Fibroblast of skin of left biceps (primary cell): ENCODE results near the gene MBIP.
A peak's percentile ranks its signal among the peaks of the same experiment; 100 is the strongest.

Experiments used
- DNase-seq, 2 experiments: peaks; one replicate each; pipeline ENCODE4 v3.0.0-alpha.2; 2013; ENCODE audit warnings: low read depth in 2 of 2

MBIP gene

DNA sequence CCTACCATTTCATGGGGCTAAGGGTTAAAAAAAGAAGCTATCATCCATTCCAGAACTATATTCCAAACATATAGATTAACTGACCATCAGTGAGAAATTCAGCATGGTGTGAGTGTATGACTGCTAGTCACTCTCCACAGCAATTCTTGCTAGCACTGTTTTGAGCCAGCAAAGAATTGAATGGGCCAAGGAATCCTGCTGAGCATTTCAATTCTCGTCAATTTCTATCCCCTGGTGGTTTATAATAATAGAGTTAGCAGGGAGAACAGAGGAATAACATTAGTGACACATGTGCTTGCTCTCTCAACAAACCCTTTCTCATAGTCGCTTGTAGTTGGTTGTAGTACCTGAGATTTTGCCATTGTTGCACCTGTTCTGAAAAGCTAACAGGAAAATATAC, 7.2 kb downstream of the MBIP start:
- DNase-seq = no peak

DNA sequence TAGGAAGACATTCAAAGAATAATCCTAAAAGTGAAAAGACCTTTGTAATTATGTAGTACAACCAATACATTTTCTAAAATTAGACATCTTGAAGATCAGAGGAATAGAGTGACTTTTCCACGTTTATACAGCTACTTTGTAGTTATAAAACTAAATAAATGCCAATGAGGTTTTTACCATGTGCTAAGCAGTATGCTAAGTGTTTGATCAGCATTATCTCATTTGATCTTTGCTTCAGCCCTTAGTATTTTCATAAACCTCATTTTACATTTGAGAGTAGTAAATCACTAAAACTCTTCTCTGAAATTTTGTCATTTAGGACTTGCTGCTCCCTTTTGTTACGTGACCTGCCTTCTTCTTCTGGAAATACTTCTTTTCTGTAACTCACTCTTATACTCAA, 13.6 kb downstream of the MBIP start:
- no peak for DNase-seq

- no peak for DNase-seq
Observed at GRCh38 chr14:36304895-36305294, 15.5 kb downstream of the MBIP start.

DNA sequence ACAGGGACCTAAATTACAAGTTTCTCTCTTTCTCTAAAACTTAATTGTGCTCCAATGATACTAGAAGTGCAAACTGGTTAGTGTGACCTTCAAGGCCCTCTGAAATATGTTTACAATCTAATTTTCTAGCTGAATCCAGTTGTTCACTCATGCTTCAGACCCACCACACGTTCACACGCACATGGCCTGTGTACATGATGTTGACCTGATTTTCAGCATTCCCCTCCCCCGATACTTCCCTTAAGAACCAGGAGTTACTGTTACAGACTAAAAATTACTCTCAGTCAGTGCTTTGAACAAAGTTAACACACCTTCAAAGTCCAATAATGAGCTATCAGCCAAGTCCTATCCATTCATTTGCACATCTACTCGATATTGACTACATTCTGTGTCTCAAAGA, 16.5 kb downstream of the MBIP start:
- no peak for DNase-seq

DNA sequence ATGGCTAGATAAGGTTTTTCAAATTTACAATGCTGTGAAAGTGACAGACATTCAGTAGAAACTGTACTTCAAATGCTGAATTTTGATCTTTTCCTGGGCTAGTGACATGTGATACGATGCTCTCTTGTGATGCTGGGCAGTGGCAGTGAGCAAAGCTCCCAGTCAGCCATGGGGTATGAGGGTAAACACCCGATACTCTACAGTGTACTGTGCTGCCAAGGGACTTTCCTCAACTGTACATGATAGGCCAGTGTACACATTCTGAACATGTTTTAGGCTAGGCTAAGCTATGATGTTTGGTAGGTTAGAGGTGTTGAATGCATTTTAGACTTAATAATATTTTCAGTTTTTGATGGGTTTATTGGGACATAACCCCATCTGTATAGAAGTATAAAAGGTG, 17.6 kb downstream of the MBIP start:
- DNase-seq = no peak

DNA sequence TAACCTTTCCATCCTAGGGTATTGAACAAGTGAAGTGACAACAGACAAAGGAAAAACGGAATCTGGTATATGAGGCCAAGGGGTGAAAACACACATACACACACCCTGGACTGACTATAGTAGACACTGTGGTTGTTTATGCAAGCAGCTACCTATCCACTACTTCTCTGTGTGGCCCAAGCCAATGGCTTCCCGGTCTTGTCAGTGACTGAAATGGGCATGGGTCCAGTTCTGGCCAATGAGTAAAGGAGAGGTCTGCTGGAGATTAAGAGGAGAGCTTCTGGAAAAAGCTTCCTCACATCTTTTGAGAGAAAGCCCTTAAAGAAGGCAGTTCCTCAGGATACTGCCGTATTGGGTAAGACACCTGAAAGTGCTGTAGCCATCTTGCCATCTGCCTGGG, 19.3 kb downstream of the MBIP start:
- no peak for DNase-seq

DNA sequence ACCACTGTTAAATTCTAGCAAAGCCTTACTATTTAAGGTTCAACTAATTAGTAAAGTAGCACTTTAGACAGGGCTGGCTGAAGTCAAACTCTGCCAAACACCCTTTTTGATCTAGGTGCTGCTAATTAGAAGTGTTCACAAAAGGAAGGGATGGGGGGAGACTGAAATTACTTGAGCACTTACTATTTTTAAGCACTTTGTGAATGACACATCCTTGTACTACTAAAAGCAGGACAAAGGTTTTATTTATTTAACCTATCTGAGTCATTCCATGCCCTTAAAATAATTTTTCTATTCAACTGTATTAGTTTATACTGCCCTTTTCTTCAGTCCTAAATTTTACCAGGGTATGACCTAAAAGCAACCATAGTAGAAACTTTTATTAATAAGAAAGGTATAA, 20.1 kb downstream of the MBIP start:
- DNase-seq = no peak

GRCh38 chr14:36295642-36296627, 24.5 kb downstream of the MBIP start:
- no peak for DNase-seq

DNA sequence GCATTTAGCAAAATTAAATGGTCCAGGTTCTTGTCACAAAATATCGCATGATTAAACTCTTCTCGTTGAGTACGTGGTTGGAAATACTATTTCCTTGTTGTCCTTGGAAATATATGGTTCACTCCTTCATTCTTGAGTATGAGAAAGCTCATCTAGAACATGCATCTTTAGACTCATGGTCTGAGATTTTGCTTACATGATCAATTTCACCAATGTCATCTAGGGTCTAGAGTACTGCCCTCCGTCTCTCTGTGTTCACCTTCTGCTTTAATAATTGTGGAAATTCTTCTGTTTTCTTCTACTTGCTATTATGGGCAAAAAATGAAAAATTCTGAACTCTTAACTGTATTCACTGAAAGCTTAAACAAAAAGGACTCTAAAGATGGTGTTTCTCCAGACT, 25.9 kb downstream of the MBIP start:
- no peak for DNase-seq

- DNase-seq = peak; percentile 36 to 40
Observed at GRCh38 chr14:36293824-36294223, 26.6 kb downstream of the MBIP start.

DNA sequence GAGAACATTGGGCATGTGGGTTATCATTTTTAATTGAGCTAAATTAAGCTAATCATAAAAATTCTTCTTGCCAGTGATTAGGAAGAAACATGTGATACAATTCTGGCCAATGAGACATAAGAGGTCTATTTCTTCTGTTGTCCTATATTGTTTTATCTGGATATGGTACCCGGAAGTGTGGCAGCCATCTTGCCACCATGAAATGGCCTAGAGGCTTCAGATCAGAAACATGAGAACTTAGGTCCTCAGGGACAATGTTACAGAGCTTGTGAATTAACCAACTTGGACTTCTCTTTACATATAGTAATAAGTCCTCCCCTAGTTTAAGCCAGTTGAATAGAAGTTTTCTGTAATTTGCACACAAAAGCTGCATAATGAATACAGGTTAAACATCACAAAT, 30.5 kb downstream of the MBIP start:
- no peak for DNase-seq

- no peak for DNase-seq
Observed at GRCh38 chr14:36288496-36288895, 31.9 kb downstream of the MBIP start.

DNA sequence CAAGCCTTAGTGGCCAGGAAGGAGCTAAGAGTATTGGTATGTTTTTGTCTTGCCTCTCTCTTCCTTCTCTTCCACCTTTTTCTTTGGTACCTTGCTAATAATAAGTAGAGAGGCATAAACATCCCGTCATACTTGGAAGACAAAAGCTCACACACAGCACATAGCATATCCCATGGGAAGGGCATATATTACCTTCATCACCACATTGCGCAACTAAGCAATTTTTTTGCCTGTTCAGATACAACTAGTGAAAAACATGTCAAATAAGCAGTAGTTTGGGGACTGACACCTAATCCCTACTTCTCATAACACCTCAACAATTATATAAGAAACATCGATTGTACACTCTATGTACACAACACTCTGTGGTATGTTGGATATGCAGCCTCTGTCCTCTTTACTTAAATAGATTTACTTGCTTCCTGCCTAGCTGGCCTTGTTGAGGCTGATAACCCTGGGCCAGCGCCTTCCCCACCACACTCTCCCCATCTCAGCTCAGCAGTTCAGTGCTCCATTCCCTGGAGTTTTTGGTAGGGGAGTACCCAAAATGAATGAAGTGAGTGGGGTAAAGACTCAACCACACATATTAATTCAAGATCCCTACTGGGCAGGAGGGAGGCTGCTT, 35.4 kb downstream of the MBIP start:
- no peak for DNase-seq

DNA sequence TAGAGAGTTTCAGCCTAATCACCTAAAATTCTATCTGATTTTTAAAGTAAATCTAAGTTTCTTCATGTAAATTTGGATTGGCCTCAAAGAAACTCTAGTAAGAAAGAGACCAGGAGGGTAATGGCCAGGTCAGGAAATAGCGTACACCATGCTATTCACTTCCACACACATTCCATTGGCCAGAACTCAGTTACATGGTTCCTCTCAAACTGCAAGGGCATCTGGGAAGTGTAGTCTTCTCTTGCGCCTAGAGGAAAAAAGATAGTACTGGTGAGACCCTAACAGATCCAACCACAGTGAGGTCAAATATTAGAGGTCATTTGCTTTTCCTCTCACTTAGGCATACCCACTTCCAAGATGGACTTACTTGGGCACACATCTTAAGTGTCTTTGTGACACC, 39.1 kb downstream of the MBIP start:
- DNase-seq = no peak

DNA sequence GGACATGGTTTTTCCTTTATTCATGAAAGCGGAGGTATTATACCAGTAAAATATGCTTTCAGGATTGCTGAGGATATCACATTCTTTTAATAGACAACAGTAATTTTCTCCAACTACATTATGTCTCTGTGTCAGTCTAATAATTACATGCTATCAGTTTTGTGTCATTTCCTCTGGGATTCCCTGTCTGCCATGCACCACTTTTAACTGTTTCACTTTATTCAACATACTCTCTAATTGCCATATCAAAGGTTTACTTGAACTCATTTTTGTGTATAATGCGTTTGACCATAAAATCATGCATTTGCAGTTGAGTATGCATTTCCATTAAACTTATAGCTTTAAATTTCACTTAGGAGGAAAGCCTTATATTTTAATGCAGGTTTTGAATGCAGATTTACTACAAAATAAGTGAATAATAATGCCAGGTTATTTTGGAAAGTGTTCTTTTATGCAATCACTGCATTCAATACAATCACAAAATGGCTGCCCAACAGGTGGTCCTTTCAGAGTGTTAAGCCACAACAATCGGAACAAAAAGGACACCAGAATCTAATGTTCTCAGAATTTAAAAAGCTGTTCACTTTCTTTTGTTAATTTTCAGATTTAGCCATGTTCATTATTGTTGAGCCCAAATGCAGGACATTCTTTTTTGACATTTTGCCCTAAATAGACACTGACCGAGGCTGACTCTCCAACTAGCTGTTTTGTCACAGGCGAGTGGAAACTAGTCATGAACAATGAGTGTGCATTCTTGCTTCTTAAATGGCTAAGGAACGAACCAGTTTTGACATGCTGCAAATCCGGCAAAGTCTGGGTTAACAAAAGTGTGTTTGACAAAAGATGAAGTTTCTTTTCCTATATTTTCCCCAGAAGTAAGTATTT, 40.9 kb downstream of the MBIP start:
- no peak for DNase-seq

- no peak for DNase-seq
Observed at GRCh38 chr14:36275741-36276140, 44.7 kb downstream of the MBIP start.

GRCh38 chr14:36271939-36272907, 48.2 kb downstream of the MBIP start:
- DNase-seq = no peak

- no peak for DNase-seq
Observed at GRCh38 chr14:36271222-36271621, 49.2 kb downstream of the MBIP start.

- DNase-seq = no peak
Observed at GRCh38 chr14:36270191-36270590, 50.2 kb downstream of the MBIP start.

DNA sequence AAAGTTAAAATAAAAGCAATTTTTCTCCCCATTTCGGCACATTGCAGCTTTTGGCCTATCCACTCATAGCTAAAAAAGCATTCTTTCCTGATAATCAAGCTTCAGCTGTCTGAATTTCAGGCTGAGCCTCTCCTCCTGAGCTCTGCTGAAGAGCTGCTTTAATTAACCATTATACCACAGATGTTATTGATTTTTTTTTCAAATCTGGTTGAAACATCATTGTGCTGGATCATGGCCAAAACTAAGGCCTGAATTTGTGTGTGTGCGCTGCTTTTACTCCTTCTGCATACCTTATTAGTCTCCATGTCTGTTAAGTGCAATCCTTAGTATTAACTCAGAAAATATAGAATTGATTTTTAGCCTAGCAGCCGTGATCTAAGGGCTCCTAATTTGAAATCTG, 52.3 kb downstream of the MBIP start:
- DNase-seq = no peak

- DNase-seq = no peak
Observed at GRCh38 chr14:36264595-36264994, 55.8 kb downstream of the MBIP start.
